MM.1S (cell line): ENCODE results near the gene VAV3.
A peak's percentile ranks its signal among the peaks of the same experiment; 100 is the strongest.

Source experiments
- EZH2 ChIP-seq: fragments of 300-600 bp; sonication (generic); optimal IDR thresholded peaks from 2 replicates; pipeline ENCODE3; 2017; ENCODE audit warnings: low read depth, mild to moderate bottlenecking, antibody characterized with exemption, low read length, mixed read lengths
- EZH2phosphoT487 ChIP-seq: fragments of 300-600 bp; sonication (generic); IDR thresholded peaks from 2 replicates; pipeline ENCODE4 v1.6.1; 2018; ENCODE audit warnings: antibody characterized with exemption, low read length
- TF ChIP-seq, protein P1 (sequence below): fragments of 300-600 bp; sonication (generic); IDR thresholded peaks from 2 replicates; pipeline ENCODE4 v1.5.1; 2016; ENCODE audit warnings: antibody characterized with exemption, low read length, mixed read lengths

GRCh38 chr1:107750364-107750959, 214.5 kb downstream of the VAV3 start:
- TF ChIP-seq, protein P1, sequence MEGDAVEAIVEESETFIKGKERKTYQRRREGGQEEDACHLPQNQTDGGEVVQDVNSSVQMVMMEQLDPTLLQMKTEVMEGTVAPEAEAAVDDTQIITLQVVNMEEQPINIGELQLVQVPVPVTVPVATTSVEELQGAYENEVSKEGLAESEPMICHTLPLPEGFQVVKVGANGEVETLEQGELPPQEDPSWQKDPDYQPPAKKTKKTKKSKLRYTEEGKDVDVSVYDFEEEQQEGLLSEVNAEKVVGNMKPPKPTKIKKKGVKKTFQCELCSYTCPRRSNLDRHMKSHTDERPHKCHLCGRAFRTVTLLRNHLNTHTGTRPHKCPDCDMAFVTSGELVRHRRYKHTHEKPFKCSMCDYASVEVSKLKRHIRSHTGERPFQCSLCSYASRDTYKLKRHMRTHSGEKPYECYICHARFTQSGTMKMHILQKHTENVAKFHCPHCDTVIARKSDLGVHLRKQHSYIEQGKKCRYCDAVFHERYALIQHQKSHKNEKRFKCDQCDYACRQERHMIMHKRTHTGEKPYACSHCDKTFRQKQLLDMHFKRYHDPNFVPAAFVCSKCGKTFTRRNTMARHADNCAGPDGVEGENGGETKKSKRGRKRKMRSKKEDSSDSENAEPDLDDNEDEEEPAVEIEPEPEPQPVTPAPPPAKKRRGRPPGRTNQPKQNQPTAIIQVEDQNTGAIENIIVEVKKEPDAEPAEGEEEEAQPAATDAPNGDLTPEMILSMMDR: peak; percentile 55
- TF ChIP-seq EZH2 (no peak), EZH2phosphoT487 (no peak)
